DMS53 treated with DMSO at 0.1 percent for 48 hours (cell line): ENCODE measurements around the gene CNTNAP2.
A peak's percentile ranks its signal among the peaks of the same experiment; 100 is the strongest.

Experiments
- DNase-seq: peaks from one replicate; lab custom pipeline; 2025; ENCODE audit not compliant: unreplicated experiment; lab: John Stamatoyannopoulos, UW

CNTNAP2 gene

DNA sequence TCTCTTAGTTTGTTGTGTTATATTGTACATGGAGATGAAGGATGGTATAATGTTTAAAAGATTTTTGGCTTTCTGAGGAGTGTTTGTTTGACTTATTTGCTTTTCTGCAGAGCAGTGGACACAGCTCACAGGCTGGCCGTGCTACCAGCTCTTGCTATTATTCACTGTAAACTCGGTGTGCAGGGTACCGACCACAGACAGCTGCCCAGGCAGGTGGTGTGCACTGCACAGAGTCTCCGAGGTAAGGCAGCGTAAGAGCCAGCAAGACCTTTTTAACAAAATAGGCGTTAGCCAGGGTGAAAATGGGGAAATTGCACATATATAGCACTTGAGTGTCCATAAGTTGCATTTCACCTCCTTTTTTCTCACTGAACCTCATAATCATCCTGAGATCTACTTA is 438.0 kb downstream of the CNTNAP2 start:
- DNase-seq, result peak; percentile 55

DNA sequence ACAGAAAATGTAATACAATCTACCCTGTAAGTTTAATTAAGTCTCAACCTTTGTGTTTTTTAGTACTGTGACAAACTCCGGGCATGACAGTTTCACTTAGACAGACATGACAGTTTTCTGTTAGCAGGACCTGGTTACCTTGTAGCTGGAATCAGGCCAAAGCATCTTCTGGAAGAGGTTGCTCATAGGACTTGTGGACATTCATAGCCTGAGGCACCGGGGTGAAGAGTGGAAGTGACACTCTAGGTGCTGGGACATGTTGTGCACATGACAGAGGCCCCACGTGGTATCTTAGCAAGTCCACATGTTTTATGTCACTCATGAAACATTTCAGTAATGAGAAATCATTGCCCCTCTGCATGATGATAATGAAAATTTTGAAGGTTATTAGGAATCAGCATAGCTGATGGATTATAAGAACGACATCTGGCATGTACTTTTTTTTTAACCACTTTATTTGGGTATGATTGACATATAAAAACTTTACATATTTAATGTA is 441.4 kb downstream of the CNTNAP2 start:
- no peak for DNase-seq

DNA sequence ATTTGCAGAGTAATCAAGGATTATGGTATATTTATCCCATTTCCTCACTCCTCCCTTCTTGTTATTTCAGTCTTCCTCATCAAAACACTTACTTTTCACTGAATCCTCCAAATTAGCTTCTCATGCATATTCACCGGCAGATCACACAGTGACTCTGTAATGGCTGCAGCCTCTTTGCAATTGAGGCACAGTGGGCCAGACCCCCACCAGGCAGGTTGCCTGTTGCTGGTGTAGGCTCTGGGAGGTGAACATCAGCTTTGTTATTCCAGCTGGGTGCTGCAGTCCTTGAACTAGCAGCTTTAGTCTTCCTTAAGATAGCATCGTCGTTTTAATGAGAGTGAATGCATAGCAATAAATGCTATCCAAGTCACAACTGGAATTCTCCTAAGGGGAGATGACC is 449.3 kb downstream of the CNTNAP2 start:
- DNase-seq, result no peak

DNA sequence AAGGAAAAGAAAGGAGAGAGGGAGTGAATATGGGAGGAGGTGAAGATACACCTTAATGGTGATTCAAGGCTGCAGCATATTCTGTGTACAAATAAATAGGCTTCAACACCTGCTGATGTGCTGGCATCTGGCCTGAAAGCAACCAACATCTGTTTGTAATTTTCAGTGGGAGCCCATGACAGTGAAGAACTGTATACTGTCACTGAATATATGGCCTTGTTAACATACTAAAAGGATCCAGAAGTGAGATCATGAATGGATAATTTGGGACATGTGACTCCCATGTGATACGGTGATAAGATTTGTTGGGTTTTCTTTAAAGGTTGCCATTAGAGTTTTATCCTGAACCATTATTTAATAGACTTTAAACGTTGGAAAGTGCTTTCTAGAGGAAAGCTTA is 459.3 kb downstream of the CNTNAP2 start:
- no peak for DNase-seq

DNA sequence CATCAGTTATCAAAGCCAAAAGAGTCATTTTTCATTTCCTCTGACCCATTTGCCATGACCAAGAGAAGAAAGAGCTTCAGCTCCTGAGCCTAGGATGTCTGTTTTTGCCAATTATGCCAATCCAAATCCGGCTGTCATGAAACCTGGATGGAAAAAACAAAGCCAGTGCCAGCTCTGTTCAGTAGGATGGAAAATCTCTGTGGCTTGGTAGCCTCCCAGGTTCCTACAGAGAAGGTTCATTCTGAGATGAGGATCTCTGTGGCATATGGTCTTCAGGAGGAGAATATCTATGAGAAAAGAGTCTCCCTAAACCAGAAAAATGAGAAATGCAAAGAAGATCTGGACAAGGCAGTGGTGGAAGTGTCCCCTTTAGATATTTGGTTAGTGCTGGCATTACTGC is 475.4 kb downstream of the CNTNAP2 start:
- DNase-seq, result no peak

GRCh38 chr7:146606628-146607027 is 490.0 kb downstream of the CNTNAP2 start:
- DNase-seq, result no peak

GRCh38 chr7:146619641-146620040 is 503.0 kb downstream of the CNTNAP2 start:
- DNase-seq, result no peak

GRCh38 chr7:146626912-146627311 is 510.3 kb downstream of the CNTNAP2 start:
- DNase-seq, result no peak

GRCh38 chr7:146635205-146636032 is 518.8 kb downstream of the CNTNAP2 start:
- DNase-seq, result peak; percentile 91

GRCh38 chr7:146636033-146636356 is 519.4 kb downstream of the CNTNAP2 start:
- DNase-seq, result no peak

DNA sequence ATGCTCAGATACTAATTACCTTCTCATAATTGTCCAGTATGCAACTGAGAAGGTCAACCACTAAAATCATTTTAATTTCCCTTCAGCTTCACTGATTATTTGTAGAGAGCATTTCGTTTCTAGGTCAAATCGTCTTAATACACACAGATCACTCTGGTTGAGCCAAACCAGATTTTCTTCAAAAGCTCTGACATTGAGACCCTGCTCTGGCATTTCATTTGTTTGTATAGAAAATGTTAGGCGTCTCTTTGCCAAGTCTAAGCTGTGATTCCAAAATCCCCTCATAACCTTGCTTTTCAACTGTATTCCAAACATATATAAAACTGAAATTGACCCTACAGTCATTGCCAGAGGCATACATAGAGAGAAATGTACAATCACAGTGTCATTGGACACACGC is 520.0 kb downstream of the CNTNAP2 start:
- DNase-seq, result no peak

DNA sequence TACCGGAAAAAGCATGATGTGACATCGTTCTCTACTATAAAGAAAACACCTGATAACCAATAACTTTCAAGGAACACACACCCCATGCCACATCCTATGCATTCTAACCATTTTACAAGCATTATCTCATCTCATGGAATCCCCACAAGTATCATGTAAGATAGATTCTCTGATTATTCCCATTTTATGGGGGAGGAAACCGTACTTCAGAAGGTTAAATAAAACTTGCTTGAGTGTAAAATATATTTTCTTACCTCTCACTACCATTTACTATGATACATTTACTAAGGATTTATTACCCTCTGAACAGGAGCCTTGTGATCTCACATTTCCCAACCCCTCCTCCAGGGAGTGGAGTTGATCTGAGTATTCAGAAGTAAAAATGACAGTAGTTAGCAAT is 522.7 kb downstream of the CNTNAP2 start:
- DNase-seq, result no peak

- no peak for DNase-seq
Observed at GRCh38 chr7:146641491-146641890, 524.9 kb downstream of the CNTNAP2 start.

DNA sequence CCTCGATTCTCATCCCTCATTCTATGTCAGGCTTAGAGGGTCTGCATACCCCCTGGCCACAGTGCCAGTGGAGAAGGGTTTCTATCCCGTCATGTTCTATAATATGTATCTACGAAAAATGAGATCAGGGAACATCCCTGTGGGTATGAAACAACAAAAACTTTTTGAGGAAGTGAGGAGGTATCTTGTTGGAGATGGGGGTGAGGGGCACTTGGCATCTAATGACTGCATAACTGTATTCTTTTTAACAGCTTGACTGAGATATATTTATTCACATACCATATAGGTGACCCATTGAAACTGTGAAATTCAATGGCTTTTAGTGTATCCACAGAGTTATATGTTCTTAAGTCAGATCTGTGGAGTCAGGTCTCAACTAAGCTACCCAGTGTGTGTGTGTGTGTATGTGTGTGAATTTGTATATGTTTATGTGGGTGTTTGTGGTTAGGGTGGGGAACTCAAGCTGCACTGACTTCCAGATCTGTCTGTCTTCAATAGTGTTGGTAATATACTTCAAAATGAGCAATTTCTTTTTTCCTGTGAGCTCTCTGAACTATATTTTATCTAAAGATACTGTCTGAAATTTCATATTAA is 528.9 kb downstream of the CNTNAP2 start:
- DNase-seq, result no peak

DNA sequence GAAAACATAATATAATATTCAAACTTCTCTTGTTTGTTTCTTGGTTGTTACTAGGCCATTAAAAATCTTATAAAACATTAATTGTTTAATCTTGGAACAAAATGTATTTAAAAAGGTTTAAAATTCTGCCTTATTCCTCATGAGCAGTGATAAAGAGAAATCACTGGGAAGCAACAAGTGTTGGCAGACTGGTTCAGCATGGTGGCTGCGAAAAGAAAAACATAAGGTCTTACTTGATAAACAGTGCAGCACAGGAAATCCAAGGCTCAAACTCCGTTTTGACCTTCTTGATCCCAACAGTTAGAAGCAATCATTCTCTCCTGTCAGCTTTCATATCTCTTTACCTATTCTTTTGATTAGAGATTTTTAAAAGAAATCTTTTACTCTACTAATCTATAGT is 530.8 kb downstream of the CNTNAP2 start:
- no peak for DNase-seq

DNA sequence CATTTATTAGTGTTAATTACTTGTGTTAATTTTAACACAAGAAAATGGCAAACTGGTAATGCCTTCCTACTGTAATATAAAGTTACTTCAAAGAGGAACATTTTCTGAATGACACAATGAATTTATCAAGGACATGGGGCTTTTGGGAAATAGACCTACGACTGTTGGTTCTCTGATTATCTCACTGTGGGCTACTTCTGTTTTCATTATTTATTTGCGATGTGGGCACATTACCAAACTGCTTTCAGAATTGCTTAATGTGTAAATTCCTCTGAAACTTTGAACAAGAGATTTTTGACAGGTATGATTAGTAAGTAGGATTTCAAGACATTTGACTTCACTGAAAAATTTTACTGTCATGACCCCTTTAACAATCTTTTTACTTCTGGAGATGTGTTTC is 535.6 kb downstream of the CNTNAP2 start:
- DNase-seq, result no peak

DNA sequence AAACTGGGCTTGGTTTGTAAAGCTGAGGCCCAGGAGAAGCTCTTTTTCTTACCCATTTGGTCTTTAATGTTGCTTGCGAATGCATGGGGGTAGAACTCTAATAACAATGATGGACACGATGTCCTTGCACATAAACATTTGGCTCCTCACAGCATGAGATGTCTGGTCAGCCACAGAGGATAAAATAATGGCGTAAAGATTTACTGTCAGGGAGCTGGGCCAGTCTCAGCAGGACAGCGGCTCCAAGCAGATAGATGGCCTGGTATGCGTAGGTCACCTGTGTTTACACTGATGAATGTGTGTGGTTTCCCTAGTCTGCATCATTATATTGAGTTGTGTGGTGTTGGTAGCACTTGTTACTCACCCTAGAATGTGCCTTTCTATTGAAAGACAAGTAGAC is 537.4 kb downstream of the CNTNAP2 start:
- DNase-seq, result peak; percentile 52

- peak; percentile 83 for DNase-seq
Observed at GRCh38 chr7:146655928-146656797, 539.6 kb downstream of the CNTNAP2 start.

- peak; percentile 29 for DNase-seq
Observed at GRCh38 chr7:146656988-146657387, 540.4 kb downstream of the CNTNAP2 start.

- no peak for DNase-seq
Observed at GRCh38 chr7:146658604-146659003, 542.0 kb downstream of the CNTNAP2 start.

DNA sequence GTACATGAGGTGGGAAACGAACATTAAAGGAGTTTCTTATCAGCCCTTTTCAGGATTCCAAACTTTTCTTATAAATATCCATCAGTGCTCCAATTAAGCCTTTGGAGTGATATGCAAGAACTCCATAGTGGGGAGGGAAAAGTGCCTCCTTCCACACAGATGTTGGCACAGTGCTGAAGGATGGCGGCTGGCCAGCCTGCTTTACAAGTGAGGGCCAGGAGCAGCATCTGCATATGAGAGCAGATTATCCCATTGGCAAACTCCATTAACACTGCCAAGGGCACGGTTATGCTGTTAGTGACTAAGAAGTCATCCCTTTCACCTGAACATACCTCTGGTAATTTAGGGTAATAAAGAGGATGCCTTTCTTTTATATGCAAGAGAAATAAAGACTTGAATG is 543.1 kb downstream of the CNTNAP2 start:
- no peak for DNase-seq

DNA sequence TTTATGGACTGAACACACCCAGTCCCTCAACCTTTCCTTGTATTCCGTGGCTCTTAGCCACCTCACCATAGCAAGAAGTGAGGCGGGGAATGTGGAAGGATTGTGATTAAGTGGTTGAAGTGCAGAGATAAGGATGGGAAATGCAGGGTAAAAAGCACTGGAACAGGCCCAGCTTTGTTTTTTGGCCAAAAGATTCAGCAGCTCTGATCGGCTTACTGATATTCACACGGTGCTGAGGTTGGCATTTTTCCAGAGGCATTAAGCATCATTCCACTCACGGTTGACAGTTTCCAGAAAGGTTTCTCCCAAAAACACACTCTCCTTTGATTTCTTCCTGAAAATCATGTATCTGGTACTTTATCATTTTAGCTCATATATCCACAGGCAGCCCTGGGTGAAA is 544.2 kb downstream of the CNTNAP2 start:
- DNase-seq, result no peak
